H54 (cell line): ENCODE results near the gene SSU72.

Experiments
- DNase-seq: peaks from one replicate; pipeline ENCODE4 v3.0.0; 2011; ENCODE audit warnings: low spot score, mixed read lengths; ENCODE audit not compliant: insufficient read length
- FAIRE-seq: peaks from 3 replicates; lab custom pipeline; 2011; peaks lifted over from hg19 to GRCh38; lab: Jason Lieb, UNC
- POLR2A ChIP-seq: IDR thresholded peaks from 2 replicates; pipeline ENCODE4 v1.6.1; 2011; ENCODE audit warnings: low read depth, mild to moderate bottlenecking, low read length

The SSU72 gene

DNA sequence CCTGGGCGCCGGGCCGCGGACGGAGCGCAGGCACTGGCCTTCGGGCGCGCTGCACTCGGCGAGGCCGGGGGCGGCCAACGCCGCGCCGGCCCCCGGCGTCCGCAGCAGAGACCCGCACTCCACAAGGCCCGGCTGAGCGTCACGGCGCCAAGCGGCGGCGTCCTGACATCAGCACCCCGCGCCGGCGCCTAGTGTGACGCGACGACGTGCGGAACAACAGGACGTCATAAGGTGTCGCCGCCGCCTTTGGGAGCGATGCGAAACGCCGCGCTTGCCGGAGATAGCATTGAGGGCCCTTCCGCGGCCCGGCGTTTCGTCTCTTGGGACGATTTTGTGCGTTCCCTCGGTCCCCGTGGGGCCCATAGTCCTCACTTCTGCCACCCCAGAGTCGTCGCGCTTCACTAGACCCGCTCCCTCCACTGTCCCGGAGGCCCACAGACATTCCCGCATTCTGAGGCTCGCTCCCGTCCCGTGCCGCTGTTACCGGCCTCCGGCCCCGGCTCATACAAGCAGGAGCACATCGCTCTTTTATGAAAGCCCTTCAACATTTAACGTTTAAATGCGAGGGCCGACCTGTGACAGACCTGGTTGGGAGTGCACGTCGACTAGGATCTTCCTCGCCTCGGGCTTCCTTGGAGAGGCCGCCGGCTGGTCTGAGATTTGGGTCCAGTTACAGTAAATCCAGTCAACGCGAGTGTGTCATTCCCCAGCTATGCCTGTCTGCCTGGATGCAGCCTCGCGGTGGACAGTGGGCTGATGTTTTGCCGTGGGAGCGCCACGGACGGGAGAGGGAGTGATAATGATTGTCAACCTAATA, at the start of gene SSU72:
Gene SSU72, minus strand, starts transcription at position 143 of the 817 bp plus-strand sequence. CDS start 306 bp downstream, outside the sequence.
- DNase-seq (peak; percentile 67), FAIRE-seq (no peak)
- peak; percentile 70 for TF ChIP-seq POLR2A

DNA sequence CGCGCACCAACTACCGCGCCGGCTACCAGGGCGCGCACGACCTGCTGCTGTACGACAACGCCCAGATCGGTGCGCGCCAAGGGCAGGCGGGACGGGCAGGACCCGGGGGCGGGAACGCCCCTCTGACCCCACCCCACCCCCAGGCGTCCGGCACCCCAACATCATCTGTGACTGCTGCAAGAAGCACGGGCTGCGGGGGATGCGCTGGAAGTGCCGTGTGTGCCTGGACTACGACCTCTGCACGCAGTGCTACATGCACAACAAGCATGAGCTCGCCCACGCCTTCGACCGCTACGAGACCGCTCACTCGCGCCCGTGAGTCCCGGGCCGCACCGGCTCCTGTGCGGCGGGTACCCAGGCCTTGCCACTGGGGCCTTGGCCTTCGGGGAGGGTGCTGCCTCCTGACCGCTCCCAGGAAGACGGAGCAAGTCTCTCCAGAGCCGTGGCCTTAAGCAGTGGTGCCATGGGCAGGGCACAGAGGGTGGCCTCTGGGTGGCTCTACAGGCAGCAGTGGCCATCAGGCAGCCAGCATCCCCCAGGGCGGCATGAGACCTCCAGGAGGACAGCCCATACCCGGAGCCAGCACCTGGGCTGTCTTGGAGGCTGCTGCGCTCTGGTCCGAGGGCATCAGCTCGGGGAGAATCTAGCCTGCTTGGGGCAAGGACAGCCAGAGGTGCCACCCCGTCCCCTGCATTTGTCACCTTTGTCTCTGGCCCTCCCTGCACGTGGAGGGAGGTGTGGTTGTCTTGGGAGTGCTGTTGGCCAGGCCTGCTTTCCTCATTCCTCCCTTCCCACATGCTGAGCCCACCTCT, 49.2 kb upstream of the SSU72 start:
- FAIRE-seq (no peak), DNase-seq (no peak)
- no peak for TF ChIP-seq POLR2A

DNA sequence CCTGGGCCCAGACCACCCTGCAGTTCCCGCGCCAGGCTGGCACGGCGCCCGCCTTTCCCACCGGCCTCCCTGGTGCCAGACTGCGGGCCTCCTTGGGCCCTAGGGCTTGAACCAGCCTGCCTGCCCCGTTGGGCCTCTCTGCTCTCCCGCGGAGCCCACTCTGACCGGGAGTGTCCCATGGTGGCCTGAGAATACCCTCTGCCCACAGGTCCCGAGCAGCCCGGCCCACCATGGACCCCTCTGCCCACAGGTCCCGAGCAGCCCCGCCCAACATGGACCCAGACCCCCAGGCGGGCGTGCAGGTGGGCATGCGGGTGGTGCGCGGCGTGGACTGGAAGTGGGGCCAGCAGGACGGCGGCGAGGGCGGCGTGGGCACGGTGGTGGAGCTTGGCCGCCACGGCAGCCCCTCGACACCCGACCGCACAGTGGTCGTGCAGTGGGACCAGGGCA, 48.5 kb upstream of the SSU72 start:
- TF ChIP-seq POLR2A, result no peak
- no peak for DNase-seq
- no peak for FAIRE-seq

DNA sequence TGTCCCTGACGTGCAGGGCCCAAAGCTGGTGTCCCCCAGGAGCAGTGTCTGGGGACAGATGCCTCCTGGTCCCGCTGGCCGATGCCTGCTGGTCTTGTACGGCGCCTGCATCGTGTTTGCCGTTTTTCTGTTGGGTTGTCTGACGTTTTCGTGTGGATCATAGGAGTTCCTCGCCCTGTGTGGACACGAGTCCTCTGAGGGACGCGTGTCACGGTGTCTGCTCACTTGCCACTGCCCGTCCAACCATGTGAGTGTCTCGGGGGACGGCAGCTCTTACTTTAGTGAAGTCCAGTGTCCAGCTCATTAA, 48.1 kb upstream of the SSU72 start:
- FAIRE-seq (no peak), DNase-seq (no peak)
- TF ChIP-seq POLR2A, result no peak

DNA sequence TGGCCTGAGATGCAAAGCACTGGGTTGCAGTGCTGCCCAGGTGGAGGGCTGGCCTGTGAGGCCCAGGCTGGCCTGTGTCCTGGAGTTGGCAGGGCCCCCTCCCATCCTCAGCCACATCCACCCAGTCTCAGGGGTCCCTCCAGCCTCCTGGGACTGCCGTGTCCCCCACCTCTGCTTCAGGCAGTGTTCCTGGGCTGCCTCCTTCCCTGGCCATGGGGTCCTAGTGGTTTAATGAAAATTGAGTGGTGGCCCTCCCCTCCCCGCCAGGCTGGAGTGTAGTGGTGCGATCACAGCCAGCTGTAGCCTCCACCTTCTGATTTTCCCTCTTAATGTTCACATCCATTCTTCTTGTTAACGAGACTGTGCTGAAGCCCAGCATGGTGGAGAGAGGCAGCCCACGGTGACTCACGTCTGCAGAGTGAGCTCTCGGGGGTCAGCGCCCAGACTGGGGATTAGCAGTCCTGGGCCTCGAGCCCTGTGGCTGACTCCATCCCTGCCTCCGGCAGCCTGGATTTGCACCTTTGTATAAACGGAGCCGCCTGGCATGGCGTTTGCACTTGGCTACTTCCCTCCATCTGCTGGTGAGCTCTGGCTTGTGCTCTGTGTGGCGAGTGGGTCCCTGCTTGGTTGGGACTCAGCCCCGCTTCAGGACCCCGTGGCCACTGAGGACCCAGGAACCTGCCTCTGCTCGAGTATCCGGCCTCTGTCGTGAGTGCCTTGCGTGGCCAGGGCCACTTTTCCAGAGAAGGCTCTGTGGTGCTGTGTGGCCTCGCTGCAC, 47.5 kb upstream of the SSU72 start:
- TF ChIP-seq POLR2A, result no peak
- FAIRE-seq (no peak), DNase-seq (no peak)

DNA sequence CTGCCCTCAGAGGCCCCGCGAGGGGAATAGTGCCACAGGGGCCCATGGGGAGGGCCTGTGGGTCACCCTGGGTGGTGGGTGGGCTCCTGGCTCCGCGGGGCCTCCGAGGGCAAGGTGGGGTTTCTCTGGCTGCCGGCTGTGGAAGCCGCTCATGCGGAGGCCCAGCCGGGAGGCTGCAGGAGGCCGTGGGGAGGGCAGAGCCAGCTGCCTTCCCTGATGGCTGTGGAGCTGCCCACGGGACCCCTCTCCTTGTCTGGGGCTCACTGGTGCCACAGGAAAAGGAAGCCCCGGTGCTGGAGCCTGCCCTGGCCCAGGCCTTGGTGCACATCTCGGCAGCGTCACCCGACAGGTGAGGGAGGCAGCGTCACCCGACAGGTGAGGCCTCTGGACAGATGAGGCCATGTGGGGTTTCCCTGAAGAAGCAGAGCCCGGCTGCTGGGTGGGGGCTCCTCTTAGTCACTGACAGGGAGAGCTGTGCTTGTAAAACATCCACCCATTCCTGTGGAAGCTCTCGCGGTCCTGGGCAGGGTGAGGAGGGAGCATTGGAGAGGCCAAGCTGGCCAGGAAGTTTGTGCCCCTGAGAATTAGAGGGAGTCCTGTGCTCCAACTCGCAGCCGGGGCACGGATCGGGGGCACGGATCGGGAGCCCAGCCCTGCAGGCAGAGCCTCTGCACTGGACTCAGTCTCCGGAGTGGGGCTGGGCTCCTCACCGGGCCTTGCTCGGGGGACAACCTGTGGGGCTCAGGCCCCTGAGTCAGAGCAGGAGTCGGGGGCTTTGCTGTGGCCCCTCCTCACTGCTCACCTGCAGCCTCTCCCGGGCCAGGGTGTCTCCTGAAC, 46.7 kb upstream of the SSU72 start:
- DNase-seq (no peak), FAIRE-seq (no peak)
- no peak for TF ChIP-seq POLR2A

DNA sequence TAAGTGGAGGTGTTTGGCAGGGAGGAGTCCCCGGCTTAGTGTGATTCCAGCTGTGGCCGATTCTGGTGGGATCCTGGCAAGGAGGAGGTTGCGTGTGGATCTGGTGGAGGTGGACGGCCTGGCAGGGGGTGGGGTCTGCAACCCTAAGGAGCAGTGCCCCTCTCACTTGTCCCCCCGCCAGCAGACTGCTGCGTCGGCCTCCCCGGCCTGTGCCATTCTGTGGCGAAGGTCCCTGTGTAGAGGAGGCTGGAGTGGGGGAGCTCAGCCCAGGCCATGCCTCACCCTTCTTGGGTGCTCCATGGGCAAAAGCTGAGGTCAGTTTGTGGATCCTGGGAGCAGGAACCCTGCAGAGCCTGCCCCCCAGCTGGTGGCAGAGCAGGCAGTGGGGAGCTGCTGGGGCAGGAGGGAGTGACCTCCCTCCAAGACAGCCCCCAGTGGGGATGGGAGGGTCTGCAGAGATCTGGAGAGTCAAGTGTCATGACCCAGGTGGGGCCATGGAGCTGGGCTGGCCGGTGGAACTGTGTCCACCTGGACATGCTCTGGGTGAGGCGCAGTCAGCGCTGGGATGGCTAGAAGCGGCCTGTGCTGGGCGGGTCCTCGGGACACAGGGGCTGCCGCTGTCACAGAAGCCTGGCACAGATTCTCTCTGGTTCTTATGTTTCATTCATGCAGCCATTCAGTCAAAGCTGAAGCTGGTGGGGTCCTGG, 45.9 kb upstream of the SSU72 start:
- no peak for TF ChIP-seq POLR2A
- DNase-seq (no peak), FAIRE-seq (no peak)

DNA sequence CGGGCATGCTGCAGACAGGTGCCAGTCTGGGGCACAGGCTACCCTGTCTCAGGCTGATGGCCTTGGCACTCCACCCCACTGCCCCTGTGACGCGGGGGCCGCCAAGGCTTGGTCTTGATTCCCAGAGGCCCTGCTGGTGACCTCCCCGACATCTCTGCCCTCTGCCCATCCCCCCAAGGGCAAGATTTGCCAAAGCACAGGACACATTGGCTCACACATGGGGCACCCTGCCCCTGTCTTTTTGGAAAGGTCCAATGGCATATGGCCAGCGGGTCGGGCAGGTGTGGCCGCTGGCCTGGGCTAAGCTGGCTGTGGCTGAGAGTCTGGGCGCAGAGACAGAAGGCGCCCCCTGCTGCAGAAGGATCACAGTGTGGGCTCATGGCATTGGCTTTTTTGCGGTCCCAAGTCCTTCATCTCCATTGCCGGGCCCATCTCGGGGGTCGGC, 45.3 kb upstream of the SSU72 start:
- DNase-seq (no peak), FAIRE-seq (no peak)
- no peak for TF ChIP-seq POLR2A

DNA sequence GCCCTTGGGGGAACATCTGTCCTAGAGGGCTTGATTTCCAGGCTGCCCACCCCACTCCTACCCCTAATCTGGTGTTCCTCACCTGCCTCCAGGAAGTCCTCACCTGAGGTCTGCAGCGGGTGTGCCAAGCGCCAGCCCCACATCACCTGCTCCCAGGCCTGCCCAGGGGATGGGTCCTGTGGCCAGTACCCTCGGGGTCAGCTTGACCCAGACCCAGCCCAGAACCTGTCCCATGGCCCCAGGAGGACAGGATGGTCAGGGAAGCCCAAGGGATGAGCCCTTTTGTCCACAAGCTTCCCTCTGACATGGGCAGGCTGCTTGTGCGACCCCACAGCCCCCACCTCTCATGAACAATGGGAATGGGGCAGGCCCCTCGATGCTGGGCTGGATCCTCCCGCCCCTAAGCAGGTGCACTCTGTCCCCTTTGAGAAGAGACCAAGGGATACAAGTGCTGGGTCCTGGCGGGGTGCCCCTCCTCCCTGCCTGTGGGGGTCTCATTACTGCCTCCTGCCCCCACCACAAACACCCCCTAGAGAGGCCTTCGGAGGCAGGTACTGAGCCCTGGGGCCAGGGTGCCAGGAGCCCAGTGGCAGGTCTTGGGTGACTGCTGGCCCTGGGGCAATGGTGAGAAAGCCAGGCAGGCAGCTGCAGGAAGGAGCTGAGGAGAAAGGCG, 43.9 kb upstream of the SSU72 start:
- FAIRE-seq (no peak), DNase-seq (no peak)
- TF ChIP-seq POLR2A, result no peak

DNA sequence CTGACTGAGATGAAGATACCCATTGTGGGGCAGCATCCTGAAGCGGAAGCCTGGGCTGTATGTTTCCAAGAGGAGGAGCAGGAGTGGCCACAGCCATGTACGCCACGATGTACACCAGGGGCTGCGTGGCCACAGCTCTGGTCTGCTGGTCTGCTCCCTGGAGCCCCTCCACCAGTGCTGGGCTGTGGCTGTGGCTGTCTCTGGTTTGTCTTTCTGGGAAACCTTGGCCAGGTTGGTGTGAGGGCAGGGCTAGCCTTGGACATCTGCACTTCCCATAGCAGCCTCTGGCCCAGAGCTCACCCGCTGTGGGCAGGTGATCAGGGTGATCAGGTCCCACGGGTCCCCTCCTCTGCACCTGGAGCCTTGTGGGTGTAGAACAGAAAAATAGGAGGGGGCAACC, 43.3 kb upstream of the SSU72 start:
- no peak for TF ChIP-seq POLR2A
- DNase-seq (no peak), FAIRE-seq (no peak)

DNA sequence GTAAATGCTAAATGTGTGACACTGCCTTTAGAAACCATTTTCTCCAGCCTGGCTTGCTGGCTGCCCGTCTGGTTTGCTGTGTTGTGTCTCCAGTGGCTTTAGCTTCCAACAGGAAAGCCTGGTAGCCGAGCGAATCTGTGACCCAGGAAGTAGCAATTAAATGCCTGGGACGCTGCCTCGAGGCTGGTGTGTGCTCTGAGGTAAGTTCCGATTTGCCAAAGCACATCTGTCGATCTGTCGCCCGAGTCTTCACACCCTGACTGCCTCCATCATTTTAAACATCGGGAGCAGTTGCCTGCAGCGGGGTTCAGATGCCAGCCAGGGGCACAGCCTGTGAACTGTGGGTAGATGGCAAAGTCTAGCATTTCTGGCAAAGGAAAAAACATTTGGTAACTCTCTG, 42.9 kb upstream of the SSU72 start:
- no peak for TF ChIP-seq POLR2A
- no peak for FAIRE-seq
- no peak for DNase-seq

DNA sequence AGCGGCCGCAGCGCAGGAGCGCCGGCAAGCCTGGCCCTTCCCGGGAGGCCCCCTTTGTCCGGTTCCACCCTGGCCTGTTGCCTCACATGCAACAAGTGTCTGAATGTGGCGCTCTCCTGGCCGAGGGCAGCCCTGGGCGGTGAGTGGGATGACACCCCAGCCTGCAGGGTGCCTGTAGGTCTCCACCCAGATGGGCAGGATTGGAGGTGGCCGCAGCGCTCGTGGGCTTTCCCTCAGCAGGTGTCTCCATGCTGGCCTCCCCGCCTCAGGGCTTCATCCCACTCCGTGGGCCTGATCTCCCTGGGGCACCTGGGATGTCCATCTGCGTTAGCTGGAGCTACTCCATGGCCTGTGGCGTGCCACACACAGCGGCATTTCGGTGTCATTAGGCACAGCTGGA, 42.2 kb upstream of the SSU72 start:
- no peak for DNase-seq
- TF ChIP-seq POLR2A, result no peak
- FAIRE-seq, result no peak
